Spleen (tissue), 7 donors: Measurements from ENCODE around the gene TARP.

Source experiments
- POLR2A ChIP-seq, 3 donors: fragments of 450-650 bp; IDR thresholded peaks; one replicate each; pipeline ENCODE4 v1.5.1; 2017; ENCODE audit warnings: antibody characterized with exemption in 3 of 3, mild to moderate bottlenecking in 1 of 3
- POLR2AphosphoS5 ChIP-seq, 3 donors: sonication (generic); formaldehyde crosslinking; IDR thresholded peaks; one replicate each; pipeline ENCODE4 v1.5.1; 2017; ENCODE audit warnings: antibody characterized with exemption in 3 of 3
- TF ChIP-seq, protein P1 (sequence below), 11 experiments: fragments of 200-600 bp in 7 of 11; fragments of 450-650 bp in 4 of 11; sonication (generic) in 4 of 11; IDR thresholded peaks in 8 of 11; conservative IDR thresholded peaks in 3 of 11; 1 replicate in 7 of 11; 2 replicates in 4 of 11; pipeline versions ENCODE4 v1.4.0 to v1.8.0; 2016 to 2021; ENCODE audit warnings: antibody characterized with exemption in 11 of 11, inconsistent platforms in 4 of 11, mild to moderate bottlenecking in 1 of 11
- donor health status: DM: no; HTN: no; CAD: no; lungs with moderate emphysema.
- donor health status: DM: no; HTN: no; CAD: no.
- donor health status: DM: no; HTN: no; CAD: no.

DNA sequence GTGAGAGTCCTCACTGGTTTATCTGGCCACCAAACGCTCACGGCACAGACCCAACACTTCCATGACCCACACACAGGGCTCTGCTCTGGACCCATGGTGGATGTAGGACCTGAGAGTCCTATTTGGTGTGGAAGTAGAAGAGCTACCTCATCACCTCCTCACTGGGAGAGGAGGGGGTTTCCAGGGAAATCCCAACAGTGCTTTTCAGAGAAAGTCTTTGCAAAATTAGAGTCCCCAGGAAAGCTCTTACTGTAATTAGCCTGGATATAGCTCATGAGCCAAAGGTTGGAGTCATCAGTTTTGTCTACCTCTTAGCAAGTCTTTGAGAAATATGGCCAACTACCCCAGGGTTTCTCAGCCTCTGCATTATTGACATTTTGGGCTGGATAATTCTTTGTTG is 34.7 kb upstream of the TARP start:
- TF ChIP-seq, protein P1, sequence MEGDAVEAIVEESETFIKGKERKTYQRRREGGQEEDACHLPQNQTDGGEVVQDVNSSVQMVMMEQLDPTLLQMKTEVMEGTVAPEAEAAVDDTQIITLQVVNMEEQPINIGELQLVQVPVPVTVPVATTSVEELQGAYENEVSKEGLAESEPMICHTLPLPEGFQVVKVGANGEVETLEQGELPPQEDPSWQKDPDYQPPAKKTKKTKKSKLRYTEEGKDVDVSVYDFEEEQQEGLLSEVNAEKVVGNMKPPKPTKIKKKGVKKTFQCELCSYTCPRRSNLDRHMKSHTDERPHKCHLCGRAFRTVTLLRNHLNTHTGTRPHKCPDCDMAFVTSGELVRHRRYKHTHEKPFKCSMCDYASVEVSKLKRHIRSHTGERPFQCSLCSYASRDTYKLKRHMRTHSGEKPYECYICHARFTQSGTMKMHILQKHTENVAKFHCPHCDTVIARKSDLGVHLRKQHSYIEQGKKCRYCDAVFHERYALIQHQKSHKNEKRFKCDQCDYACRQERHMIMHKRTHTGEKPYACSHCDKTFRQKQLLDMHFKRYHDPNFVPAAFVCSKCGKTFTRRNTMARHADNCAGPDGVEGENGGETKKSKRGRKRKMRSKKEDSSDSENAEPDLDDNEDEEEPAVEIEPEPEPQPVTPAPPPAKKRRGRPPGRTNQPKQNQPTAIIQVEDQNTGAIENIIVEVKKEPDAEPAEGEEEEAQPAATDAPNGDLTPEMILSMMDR (IDR thresholded peaks at IDR 0.05 in 8 of 11, conservative IDR thresholded peaks at IDR 0.05 in 3 of 11): no peak
- TF ChIP-seq POLR2A (IDR thresholded peaks at IDR 0.05): no peak
- TF ChIP-seq POLR2AphosphoS5 (IDR thresholded peaks at IDR 0.05): no peak
